GM19043 (cell line): Measurements from ENCODE around the gene FRMD5.
"Not testable (repeated sequence)": the region's sequence is repeated elsewhere in the genome, so short reads cannot be mapped to it uniquely, and the experiment has no call there.

Experiments
- ATAC-seq: cut with Tn5 transposase; IDR thresholded peaks from one replicate; pipeline ENCODE4 v1.9.1; 2021; ENCODE audit warnings: low read depth; ENCODE audit not compliant: unreplicated experiment

FRMD5 gene

DNA sequence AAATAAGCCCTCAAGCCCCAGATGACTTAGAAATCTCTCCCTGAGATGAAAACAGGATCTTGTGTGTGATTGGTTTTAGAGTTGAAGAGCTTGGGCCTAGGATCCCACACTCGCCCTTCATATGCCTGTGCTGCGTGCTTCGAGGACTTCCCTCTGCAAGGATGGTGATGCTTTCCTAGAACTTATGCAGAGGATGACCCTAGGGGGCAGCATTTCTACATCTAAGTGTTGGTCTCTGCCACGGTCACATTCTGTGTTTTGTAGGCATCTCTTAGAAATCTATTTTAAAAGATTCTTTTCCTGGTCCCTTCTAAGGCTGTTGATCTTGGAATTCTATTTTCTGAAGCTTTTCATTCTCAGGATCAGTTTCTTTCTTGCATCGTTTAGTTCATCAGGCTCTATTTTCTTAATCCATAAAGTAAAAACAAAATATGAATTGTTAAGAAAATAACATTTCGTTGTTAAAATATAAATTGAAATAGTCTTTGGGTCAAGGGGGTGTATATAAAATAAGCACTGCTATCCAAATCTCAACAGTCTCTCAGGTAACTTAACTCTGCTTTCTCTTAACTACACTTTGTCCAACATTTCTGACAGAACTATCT is 322.6 kb downstream of the FRMD5 start:
- no peak for ATAC-seq

DNA sequence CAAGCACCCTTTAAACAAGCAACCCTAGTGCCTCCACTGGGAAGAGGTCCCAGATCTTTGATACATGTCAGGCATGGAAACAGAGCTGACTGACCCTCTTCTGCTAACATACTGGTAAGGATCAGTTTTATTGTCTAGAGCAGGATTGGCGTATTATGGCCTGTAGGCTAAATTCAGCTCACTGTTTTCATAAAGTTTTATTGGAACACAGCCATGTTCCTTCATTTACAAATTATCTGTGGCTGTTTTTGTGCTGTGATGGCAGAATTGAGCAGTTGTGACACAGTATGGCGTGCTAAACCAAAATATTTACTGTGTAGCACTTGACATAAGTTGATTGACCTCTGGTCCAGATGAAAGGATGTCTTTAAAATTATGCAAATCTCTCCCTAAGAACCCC is 323.2 kb downstream of the FRMD5 start:
- ATAC-seq, result no peak

DNA sequence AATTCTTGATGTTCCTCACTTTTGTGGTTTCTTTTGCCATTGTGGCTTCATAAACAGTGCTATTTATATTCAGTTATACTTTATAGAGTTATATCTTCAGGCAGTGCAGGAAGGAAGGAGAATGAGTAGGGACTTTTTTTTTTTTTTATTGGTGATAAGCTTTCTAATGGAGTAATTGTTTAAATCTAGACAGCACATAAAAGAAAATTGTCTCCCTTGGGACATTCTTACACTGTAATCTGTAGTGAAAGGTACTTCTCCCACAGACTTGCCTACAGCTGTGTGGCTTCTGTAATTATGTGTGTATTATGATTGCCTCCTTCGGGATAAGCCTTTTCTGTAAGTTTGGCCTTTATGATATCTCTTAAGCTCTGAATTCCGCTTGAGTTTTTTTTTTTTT is 326.7 kb downstream of the FRMD5 start:
- ATAC-seq, result no peak

DNA sequence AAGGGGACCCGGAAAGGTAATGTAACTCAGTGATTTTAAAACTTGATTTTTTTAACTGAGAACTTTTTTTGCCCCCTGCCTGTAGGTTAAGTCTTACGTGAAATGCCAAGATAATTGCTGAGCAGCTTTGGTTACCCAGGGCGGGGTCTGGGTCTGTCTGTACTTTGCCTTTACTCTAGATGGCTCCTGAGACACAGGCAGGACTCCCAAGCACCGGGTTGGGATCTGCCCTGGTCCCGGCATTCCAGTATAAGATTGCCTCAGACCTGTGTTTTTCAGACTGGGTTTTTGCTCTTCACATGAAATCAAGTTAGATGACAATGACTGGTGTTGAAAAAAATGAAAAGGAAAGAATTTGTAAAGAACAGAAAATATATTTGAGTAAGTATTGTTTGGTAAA is 328.0 kb downstream of the FRMD5 start:
- no peak for ATAC-seq

DNA sequence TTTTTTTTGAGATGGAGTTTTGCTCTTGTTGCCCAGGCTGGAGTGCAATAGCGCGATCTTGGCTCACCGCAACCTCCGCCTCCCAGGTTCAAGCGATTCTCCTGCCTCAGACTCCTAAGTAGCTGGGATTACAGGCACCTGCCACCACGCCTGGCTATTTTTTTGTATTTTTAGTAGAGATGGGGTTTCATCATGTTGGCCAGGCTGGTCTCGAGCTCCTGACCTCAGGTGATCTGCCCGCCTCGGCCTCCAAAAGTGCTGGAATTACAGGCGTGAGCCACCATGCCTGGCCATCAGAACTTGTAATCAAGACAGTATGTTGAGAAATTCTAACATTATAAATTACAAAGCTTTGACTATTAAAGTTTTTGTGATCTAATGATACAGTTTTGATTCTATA is 328.4 kb downstream of the FRMD5 start:
- ATAC-seq, result not testable (repeated sequence)

DNA sequence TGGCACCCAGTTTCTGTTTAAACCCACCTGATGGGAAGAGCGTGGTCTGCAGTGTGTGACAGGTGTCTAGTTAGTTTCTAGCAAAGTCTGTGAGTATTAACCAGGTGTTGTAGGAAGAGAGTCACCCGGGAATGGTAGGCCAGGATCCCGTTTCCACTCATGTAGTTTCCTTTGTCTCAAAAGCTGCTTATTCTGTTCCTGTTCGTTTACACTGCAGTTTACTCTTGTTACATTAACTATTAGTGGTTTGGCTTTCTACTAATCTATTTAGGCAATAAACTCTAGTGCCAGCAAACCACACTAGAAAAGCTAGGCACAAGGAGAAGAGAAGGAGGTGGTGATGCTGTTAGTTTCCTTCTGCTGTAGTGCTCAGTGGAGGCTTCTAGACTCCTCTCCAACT is 335.5 kb downstream of the FRMD5 start:
- no peak for ATAC-seq

DNA sequence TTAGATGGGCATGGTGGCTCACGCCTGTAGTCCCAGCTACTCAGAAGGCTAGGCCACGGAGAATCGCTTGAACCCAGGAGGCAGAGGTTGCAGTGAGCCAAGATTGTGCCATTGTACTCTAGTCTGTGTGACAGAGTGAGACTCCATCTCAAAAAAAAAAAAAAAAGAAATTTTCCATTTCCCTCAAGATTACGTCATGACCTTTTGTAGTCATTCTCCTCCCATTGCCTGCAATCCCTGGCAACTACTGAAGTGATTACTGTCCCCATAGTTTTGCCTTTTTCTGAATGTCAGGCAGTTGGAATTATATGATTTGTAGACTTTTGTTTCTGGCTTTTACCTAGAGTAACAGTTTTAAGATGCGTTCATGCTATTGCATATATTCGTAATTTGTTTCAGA is 340.3 kb downstream of the FRMD5 start:
- no peak for ATAC-seq

DNA sequence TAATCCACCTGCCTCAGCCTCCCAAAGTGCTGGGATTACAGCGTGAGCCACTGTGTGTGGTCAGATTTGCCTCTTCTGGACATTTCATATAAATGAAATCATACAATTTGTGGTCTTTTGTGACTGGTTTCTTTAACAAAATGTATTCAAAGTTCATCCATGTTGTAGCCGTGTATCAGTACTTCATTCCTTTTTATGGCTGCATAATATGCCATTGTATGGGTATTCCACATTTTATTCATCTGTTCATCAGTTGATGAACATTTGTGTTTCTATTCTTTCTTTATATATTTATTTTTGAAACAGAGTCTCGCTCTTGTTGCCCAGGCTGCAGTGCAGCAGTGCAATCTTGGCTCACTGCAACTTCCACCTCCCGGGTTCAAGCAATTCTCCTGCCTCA is 342.5 kb downstream of the FRMD5 start:
- ATAC-seq, result no peak

DNA sequence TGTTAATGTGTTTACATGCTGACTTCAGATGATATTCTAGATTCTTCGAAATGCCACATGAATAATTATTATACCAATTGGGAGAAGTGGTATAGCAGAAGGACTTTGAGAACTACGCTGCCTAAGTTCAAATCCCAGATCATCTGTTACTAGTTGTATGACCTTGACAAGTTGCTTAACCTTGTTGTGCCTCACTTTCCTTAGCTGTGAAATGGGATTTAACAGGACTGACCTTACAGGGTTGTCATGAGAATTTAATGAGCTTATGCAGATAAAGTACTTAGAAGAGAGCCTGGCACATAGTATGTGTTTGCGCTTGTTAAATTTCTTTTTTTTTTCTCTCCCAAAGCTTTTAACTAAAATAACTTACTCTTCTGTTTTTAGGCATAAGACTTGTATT is 343.8 kb downstream of the FRMD5 start:
- no peak for ATAC-seq

DNA sequence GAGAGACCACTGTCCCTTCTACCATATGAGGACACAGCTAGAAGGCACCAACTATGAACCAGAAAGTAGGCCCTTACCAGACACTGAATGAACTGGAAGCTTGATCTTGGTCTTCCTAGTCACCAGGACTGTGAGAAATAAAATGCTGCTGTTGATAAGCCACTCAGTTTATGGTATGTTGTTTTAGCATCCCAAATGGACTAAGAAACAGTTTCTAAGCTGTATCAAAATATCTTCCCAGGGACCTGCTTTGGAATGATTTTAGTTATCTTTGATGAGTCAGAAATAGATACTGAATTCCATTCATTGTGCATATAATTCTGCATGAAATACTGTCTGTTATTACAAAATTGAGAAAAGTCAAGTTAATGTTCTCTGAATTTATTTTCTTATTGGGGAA is 349.6 kb downstream of the FRMD5 start:
- ATAC-seq, result no peak

DNA sequence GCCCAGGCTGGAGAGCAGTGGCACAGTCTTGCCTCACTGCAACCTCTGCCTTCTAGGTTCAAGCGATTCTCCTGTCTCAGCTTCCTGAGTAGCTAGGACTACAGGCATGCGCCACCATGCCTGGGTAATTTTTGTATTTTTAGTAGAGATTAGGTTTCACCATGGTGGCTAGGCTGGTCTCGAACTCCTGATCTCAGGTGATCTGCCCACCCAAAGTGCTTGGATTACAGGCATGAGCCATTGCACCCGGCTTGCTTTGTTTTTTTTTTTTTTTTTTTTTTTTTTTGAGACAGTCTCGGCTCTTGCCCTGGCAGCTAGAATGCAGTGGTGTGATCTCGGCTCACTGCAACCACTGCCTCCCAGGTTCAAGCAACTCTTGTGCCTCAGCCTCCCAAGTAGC is 362.6 kb downstream of the FRMD5 start:
- ATAC-seq, result not testable (repeated sequence)

DNA sequence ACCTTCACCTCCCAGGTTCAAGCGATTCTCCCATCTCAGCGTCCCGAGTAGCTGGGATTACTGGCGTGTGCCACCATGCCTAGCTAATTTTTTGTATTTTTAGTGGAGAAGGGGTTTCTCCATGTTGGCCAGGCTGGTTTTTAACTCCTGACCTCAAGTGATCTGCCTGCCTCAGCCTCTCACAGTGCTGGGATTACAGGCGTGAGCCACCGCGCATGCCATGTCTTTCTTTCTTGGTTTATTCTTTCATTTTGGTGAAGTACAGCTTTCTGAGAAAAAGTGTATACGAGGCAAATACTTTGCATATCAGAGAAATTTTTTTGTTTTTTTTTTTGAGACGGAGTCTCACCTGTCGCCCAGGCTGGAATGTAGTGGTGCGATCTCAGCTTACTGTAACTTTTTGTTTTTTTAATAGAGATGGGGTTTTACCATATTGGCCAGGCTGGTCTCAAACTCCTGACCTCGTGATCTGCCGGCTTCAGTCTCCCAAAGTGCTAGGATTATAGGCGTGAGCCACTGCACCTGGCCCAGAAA is 363.5 kb downstream of the FRMD5 start:
- not testable (repeated sequence) for ATAC-seq

DNA sequence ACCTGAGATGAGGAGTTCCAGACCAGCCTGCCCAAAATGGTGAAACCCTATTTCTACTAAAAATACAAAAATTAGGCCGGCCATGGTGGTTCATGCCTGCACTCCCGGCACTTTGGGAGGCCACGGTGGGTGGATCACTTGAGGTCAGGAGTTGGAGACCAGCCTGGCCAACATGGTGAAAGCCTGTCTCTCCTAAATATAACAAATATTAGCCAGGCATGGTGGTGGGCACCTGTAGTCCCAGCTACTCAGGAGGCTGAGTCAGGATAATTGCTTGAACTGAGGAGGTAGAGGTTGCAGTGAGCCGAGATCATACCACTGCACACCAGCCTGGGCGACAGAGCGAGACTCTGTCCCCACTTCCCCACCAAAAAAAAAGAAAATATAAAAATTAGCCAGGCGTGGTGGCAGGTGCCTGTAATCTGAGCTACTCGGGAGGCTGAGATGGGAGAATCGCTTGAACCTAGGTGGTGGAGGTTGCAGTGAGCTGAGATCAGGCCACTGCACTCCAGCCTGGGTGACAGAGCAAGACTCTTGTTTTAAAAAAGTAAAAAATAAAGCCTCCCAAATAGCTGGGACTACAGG is 364.3 kb downstream of the FRMD5 start:
- not testable (repeated sequence) for ATAC-seq

DNA sequence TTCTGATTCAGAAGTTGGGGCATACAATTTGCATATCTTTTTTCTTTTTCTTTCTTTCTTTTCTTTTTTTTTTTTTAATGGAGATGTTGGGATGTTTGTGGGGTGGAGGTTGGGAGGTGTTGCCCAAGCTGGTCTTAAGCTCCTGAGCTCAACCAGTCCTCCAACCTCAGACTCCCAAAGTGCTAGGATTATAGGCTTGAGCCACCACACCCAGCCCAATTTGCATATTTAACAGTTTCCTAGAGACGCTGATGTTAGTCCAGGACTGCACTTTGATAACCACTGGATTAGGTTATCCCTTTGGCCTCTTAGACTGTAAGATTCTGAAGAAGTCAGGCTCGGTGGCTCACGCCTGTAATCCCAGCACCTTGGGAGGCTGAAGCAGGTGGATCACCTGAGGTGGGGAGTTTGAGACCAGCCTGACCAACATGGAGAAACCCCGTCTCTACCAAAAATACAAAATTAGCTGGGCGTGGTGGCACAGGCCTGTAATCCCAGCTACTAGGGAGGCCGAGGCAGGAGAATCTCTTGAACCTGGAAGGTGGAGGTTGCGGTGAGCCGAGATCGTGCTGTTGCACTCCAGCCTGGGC is 365.0 kb downstream of the FRMD5 start:
- ATAC-seq, result not testable (repeated sequence)

DNA sequence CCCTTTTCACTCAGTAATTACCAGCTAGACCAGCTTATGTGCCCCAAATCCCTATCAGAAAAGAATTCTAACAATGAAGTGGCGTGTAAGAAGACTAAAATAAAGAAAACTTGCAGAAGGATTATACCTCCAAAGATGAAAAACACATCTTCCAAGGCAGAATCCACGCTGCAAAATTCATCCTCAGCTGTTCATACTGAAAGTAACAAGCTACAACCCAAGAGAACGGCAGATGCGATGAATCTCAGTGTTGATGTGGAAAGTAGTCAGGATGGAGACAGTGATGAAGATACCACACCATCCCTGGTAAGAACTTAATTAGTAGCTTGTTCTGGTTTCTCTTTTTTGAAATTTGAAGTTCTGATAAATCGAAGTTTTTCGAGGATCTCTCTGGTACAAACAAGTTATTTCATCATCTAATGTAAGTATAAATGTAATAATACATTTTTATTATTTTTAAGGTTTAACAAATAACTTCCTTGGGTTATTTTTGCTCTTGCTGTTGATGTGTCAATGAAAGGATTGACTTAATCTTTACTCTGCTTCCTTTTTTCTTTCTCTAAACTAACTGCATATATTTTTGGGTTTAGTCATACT is 366.9 kb downstream of the FRMD5 start:
- ATAC-seq, result no peak

DNA sequence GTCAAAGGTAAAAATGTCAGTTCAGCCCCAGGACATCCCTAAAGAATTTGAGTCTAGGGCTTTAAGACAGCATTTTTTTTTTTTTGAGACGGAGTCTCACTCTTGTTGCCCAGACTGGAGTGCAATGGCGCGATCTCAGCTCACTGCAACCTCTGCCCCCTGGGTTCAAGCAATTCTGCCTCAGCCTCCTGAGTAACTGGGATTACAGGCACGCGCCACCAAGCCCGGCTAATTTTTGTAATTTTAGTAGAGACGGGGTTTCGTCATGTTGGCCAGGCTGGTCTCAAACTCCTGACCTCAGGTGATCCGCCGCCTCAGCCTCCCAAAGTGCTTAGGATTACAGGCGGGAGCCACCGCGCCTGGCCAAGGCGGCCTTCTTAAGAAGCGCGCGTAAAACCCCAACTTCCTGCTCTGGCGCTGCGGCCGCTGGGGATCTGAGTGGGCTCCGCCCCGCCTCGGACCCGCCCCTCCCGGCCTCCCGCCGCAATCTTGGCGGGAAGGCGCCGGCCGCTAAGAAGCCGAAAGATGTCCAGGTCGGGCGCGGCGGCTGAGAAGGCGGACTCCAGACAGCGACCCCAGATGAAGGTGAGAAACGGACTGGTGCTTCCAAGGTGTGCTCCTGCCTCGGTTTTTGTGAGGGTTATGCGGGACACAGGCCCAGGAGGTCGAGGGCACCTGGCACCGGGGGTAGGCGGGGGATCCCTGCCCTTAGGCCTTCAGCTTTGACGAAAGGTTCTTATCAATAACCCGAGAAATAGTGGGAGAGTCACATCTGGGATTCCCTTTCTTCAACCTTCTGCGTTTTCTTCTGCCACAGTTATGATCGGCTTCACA is 368.3 kb downstream of the FRMD5 start, which contains the start of gene WDR76:
Gene WDR76 (plus strand): TSS at position 495 of the 834 bp plus-strand sequence. CDS start 31 bp downstream, at position 526.
- ATAC-seq, result peak; percentile 57

DNA sequence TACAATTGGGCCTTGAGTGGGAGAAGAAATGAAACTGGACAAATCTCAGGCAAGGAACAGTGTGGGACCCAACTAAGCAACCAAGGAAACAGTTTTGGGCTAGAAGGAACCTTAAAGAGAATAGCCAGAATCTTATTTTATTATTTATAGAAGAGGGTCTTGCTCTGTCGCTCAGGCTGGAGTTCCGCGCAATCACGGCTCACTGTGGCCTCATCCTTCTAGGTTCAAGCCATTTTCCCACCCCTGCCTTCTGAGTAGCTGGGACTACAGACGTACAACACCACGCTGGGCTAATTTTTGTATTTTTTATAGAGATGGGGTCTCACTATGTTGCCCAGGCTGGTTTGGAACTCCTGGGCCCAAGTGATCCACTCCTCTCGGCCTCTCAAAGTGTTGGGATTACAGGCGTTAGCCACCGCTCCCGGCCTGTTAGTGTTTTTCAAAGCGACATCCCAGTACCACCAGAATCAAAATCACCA is 369.0 kb downstream of the FRMD5 start:
- no peak for ATAC-seq

DNA sequence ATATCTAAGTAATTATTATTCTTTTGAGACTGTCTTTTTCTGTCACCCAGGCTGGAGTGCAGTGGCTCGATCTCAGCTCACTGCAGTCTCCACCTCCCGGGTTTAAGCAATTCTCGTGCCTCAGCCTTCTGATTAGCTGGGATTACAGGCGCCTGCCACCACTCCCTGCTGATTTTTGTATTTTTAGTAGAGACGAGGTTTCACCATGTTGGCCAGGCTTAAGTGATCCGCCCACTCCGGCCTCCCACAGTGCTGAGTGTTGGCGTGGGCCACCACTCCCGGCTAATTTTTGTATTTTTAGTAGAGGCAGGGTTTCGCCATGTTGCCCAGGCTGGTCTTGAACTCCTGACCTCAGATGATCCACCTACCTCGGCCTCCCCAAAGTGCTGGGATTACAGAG is 369.8 kb downstream of the FRMD5 start:
- not testable (repeated sequence) for ATAC-seq

DNA sequence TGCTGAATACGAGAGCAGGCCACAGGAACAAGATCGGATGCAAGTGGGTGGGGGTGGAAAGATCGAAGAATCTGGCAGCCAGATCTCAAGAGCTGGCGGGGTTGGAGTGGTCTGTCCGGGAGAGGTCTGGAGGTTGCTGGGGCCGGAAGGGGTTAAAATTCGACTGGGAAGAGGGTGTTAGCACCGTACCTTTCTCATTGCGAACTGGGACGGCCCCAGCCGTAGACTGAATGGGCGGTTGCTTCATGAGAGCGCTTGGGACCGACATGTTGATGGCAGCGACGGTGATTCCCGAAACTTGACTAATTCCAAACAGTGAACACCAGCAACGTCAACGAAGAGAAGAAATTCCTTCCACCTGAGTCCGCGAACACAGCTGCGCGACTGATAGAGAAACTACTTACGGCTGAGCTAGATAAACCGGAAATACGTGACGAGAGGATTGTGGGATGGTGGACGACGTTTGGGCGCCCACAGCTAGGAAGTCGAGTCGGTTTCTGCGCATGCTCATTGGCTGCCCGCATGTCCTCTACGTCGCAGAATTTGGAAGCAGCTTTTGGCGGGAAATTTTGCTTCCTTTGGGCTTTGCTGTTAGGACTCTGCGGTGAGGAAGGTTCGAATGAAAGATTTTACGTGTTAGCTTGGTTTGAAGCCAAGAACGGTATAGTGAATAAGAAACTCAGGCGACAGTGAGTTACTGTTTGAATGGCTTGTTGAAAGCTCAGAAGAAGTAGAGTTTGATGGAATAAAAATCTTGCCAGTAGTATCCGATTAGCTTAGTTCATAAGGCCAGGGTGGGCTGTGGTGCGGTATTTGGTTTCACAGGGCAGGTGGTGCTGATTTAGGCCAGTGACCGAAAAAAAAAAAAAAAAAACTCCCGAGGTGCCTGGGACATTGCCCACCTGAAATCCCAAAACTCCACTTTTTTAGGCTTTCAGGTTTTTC is 370.5 kb downstream of the FRMD5 start, which contains the start of gene MFAP1:
Gene MFAP1 (minus strand): TSS at position 389 of the 945 bp plus-strand sequence. CDS start 121 bp downstream, at position 268.
- peak; percentile 58 for ATAC-seq
